AG08396 (cell line): ENCODE results near the gene IKZF3.
"Not testable (repeated sequence)": the region's sequence is repeated elsewhere in the genome, so short reads cannot be mapped to it uniquely, and the experiment has no call there.

ENCODE experiments used
- DNase-seq: peaks from one replicate; pipeline ENCODE4 v3.0.0; 2012; ENCODE audit warnings: low spot score, mixed read lengths

Gene IKZF3

GRCh38 chr17:39863918-39864746 is at the start of gene IKZF3:
Gene IKZF3 (minus strand): TSS chr17:39864312. CDS start chr17:39864126, 186 bp downstream.
- DNase-seq = no peak

GRCh38 chr17:39908789-39909352 is 44.8 kb upstream of the IKZF3 start:
- DNase-seq = no peak

- DNase-seq = no peak
Measured at GRCh38 chr17:39904990-39905288, 40.8 kb upstream of the IKZF3 start.

- no peak for DNase-seq
Measured at GRCh38 chr17:39903158-39903884, 39.2 kb upstream of the IKZF3 start.

GRCh38 chr17:39902027-39902426 is 37.9 kb upstream of the IKZF3 start:
- DNase-seq = not testable (repeated sequence)

GRCh38 chr17:39899215-39899614 is 35.1 kb upstream of the IKZF3 start:
- DNase-seq = no peak

- no peak for DNase-seq
Measured at GRCh38 chr17:39898088-39898487, 34.0 kb upstream of the IKZF3 start.

- no peak for DNase-seq
Measured at GRCh38 chr17:39894681-39895376, 30.7 kb upstream of the IKZF3 start.

- no peak for DNase-seq
Measured at GRCh38 chr17:39889200-39889599, 25.1 kb upstream of the IKZF3 start.

- DNase-seq = no peak
Measured at GRCh38 chr17:39887078-39887477, 23.0 kb upstream of the IKZF3 start.

- DNase-seq = not testable (repeated sequence)
Measured at GRCh38 chr17:39886102-39886501, 22.0 kb upstream of the IKZF3 start.

- no peak for DNase-seq
Measured at GRCh38 chr17:39872751-39873150, 8.6 kb upstream of the IKZF3 start.

GRCh38 chr17:39871801-39872200 is 7.7 kb upstream of the IKZF3 start:
- DNase-seq = no peak

- DNase-seq = no peak
Measured at GRCh38 chr17:39870776-39871175, 6.7 kb upstream of the IKZF3 start.

GRCh38 chr17:39868554-39868942 is 4.4 kb upstream of the IKZF3 start:
- no peak for DNase-seq

- DNase-seq = no peak
Measured at GRCh38 chr17:39867880-39868553, 3.9 kb upstream of the IKZF3 start, which contains the start of gene ZPBP2. Gene ZPBP2 (plus strand): TSS chr17:39868202. CDS start chr17:39868355, 153 bp downstream.

- no peak for DNase-seq
Measured at GRCh38 chr17:39867084-39867879, 3.2 kb upstream of the IKZF3 start.

- no peak for DNase-seq
Measured at GRCh38 chr17:39866013-39866730, 2.1 kb upstream of the IKZF3 start.

GRCh38 chr17:39863244-39863917 is 731 bp downstream of the IKZF3 start:
- no peak for DNase-seq

- no peak for DNase-seq
Measured at GRCh38 chr17:39861235-39861634, 2.9 kb downstream of the IKZF3 start.
